Activated CD4-positive, alpha-beta T cell treated with anti-CD3 and anti-CD28 coated beads for 36 hours (primary cell): Measurements from ENCODE around the gene CACNB4. TPM values are rescaled to one million over a fixed set of nuclear protein-coding genes. Genes with fewer than 3 reads are reported as not detected.

Source experiments
- ATAC-seq: fragments of 200-7000 bp; cut with Tn5 transposase; one replicate; pipeline ENCODE4 v1.10.0; 2021; ENCODE audit warnings: mild to moderate bottlenecking, moderate library complexity
- CTCF ChIA-PET: fragments of 350-600 bp; sonication (Branson Sonifier 250); formaldehyde crosslinking; loops from one replicate; lab custom pipeline; 2021; ENCODE audit warnings: antibody characterized with exemption; lab: Charles Lee
- POLR2A ChIA-PET: fragments of 350-600 bp; sonication (Branson Sonifier 250); formaldehyde crosslinking; loops from one replicate; lab custom pipeline; 2021; ENCODE audit warnings: antibody characterized with exemption, inconsistent platforms; lab: Charles Lee
- DNase-seq: peaks from one replicate; pipeline ENCODE4 v3.0.0-alpha.2; 2020
- H3K27ac Mint-ChIP-seq: one replicate; pipeline ENCODE4 v1.8.0; 2021; ENCODE audit warnings: mixed read lengths
- H3K27me3 Mint-ChIP-seq: one replicate; pipeline ENCODE4 v1.8.0; 2021; ENCODE audit warnings: mixed read lengths
- H3K36me3 Mint-ChIP-seq: one replicate; pipeline ENCODE4 v1.8.0; 2021; ENCODE audit warnings: low read depth, mixed read lengths
- H3K4me1 Mint-ChIP-seq: one replicate; pipeline ENCODE4 v1.8.0; 2021; ENCODE audit warnings: mixed read lengths
- H3K4me3 Mint-ChIP-seq: one replicate; pipeline ENCODE4 v1.8.0; 2021; ENCODE audit warnings: mild to moderate bottlenecking, moderate library complexity, mixed read lengths
- H3K9me3 Mint-ChIP-seq: one replicate; pipeline ENCODE4 v1.8.0; 2021; ENCODE audit warnings: low read depth, mixed read lengths
- intact Hi-C, 2 experiments: fragments of 100-400 bp; cut with DNase I in 1 of 2; cut with micrococcal nuclease in 1 of 2; formaldehyde crosslinking; loops; one replicate each; pipeline versions ENCODE4 v1.14.2 to v1.15.1; 2022 to 2024; cut with DNase I, micrococcal nuclease
- total RNA-seq, 2 experiments: library from RNA; stranded (reverse); gene quantifications; one replicate each; pipeline ENCODE4 v1.2.3, GENCODE V29; 2021

The CACNB4 gene
- total RNA-seq, 2 experiments from 2014 or later = 0.26 to 0.37 TPM

DNA sequence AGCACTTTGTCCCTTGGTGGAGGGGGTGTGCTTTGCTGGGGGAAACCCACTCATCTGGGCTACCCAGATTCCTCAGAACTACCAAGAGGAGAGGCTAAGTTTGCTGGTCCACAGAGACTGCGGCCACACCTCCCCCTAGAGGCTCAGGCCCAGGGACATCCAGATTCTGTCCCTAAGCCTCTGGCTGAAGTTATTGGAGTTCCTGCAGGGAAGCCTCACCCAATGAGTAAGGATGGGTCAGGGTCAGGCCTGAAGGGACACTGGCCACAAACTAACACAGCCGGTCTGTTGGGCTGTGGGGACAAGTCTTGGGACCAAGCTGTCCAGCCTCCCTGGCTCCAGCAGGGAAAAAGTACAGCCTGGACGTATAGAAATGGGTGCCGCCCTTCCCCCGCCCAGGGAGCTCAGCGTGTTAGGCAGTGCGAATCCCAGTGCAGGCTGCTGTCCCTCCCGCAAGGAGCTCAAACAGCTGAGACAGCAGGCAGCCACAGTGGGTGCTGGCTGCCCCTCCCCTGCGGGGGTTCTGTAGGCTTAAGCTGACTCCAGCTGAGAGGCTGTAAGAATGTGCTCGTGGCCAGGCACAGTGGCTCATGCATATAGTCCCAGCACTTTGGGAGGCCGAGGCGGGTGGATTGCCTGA lies 183.7 kb downstream of the CACNB4 start:
- H3K4me3 Mint-ChIP-seq = no peak overlapping the region
- CTCF ChIA-PET = no interaction called here
- no peaks in the 10 kb centered on the region for H3K36me3 Mint-ChIP-seq
- H3K27me3 Mint-ChIP-seq = peaks cover 19% of the 10 kb centered on the region
- POLR2A ChIA-PET = no interaction called here
- ATAC-seq (no peak), DNase-seq (no peak)
- no peaks in the 10 kb centered on the region for H3K4me1 Mint-ChIP-seq
- intact Hi-C loops = no loop called here
- H3K9me3 Mint-ChIP-seq = no peaks in the 10 kb centered on the region
- H3K27ac Mint-ChIP-seq = no peak overlapping the region

DNA sequence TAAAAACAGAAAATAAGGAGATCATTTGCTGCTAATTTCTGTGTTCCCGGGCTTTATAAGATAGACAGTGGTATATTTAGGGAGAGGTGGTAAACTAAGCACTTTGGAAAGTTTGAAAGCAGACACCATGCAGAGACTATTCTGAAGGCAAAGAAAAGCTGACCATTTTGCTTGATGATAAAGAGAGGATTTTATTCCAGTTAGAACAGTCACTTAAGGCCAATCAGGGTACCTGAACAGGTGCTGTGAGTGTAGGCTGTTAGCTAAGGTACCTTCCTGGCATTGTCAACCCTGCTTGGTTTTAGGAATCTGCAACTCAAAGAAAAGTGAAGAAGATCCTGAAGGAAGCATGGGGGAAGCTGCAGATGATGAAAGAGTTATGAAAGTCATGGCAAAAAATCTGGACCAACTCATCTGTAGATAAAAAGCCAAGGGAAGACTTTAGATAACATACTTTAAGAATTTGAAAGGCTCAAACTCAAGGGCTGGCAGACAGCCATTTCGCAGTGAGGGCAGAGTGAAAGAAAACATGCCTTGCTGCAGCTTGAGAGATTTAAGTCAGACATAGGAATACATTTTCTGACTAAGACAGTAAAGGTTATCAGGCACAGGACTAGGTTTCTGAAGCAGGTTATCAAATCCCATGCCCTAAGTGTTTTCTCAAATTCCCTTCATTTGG lies 190.5 kb downstream of the CACNB4 start:
- POLR2A ChIA-PET = no interaction called here
- H3K27me3 Mint-ChIP-seq = peaks cover 19% of the 10 kb centered on the region
- no peaks in the 10 kb centered on the region for H3K36me3 Mint-ChIP-seq

DNA sequence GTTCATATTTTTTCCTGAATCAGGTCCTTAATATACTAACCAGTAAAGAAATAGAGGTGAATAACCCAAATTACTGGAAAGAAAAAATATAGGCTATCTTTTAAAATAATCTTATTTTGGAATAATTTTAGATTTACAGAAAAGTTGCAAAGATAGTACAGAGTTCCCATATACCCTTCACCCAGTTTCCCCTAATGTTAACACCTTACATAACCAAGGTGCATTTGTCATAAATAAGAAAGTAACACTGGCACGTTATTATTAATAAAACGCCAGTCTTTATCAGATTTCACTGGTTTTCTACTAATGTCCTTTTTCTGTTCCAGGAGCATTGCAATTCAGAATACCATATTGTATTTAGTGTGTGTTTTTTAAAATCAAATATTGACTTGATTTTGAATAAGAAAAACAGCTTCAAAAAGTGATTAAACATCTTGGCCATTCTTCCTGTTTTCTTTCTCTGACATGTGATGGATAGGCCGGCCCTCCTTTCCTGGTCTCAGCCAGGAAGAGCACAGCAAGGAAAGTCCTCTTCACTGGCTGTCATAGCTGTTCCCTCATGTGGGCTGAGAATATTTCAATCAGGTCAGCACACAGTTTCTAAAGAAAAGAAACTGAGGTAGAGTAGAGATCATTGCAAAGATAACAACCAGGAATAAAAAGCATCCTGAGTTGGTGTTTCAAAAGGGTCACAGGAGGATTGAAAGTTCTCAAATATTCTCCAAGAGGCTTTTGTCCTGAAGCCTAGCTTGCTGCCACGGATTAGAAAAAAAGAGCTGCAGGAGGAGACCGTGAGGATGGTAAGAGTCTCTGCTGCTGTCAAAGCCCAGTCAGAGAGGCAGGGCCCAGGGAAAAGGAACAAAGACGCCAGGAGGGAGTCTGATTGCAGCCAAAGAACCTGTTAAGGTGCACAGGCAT lies 191.3 kb downstream of the CACNB4 start:
- POLR2A ChIA-PET = no interaction called here
- peaks cover 15% of the 10 kb centered on the region for H3K27me3 Mint-ChIP-seq
- H3K27ac Mint-ChIP-seq = no peak overlapping the region
- CTCF ChIA-PET = interaction anchor here (0.9 to 1.2 kb wide), 2 partner anchors 17 to 24 kb away, joined by 3 to 5 read pairs; no protein-coding TSS in a partner anchor
- no peaks in the 10 kb centered on the region for H3K9me3 Mint-ChIP-seq
- no peak for ATAC-seq
- no peaks in the 10 kb centered on the region for H3K4me1 Mint-ChIP-seq
- no peak overlapping the region for H3K4me3 Mint-ChIP-seq
- intact Hi-C loops = no loop called here
- no peaks in the 10 kb centered on the region for H3K36me3 Mint-ChIP-seq
- no peak for DNase-seq

More for the DNA sequence above, 190.5 kb downstream of the CACNB4 start:
- no peak overlapping the region for H3K27ac Mint-ChIP-seq
- H3K4me3 Mint-ChIP-seq = no peak overlapping the region
- CTCF ChIA-PET = no interaction called here
- no peaks in the 10 kb centered on the region for H3K9me3 Mint-ChIP-seq
- no peaks in the 10 kb centered on the region for H3K4me1 Mint-ChIP-seq
- ATAC-seq (no peak), DNase-seq (no peak)
- intact Hi-C loops = no loop called here

DNA sequence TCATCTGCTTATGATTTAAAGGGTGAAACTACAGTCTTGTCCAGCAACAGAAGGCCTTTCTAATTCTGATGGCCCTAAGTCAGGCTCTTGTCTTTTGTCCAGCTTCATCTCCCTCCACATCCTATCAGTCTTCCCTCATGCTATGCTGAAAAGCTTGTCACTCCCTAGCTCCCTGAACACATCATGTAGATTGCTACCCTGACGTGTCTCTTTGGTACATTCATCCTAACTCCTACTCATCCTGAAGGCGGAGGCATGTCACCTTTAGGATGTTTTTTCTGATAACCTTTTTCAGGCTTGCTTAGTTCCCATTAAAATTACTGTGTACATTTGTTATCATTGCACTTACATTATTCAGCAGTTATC lies 192.2 kb downstream of the CACNB4 start:
- POLR2A ChIA-PET = interaction anchor here (0.6 kb wide), 1 partner anchor 528 kb away, joined by 5 read pairs; no protein-coding TSS in a partner anchor
- H3K36me3 Mint-ChIP-seq = no peaks in the 10 kb centered on the region

DNA sequence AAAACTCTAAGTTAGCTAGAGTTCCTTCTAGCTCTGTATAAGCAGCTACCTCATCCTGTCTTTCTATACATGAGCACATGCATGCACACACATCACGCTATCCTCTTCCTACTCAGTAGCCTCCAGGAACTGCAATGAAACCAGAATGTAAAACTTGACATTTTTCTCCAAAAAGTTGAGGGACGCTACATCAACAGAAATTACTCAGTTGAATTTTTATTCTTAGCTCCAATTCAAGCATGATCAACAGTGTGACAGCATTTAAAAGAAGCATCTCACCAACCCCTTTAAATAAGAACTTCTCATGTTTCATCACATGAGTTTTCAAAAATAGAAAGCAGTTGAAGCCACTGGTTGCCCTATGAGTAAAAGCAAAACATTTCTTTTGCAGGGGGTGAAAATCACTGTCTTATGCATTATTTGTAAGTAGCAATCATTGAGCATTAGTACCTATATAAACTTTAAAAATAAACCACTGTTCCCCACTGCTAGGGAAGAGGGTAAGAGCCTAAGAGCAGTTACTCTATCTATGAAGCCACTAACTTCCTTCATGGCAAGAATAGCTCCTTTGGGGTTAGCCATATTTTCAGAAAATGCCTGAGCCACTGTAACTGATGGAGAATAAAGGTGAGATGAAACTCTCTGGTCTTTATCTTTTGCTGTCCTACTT lies 192.7 kb downstream of the CACNB4 start:
- H3K36me3 Mint-ChIP-seq = no peaks in the 10 kb centered on the region
- ATAC-seq (no peak), DNase-seq (no peak)
- H3K4me1 Mint-ChIP-seq = no peaks in the 10 kb centered on the region
- POLR2A ChIA-PET = interaction anchor here (0.6 kb wide), 1 partner anchor 528 kb away, joined by 5 read pairs; no protein-coding TSS in a partner anchor
- H3K9me3 Mint-ChIP-seq = no peaks in the 10 kb centered on the region
- H3K27ac Mint-ChIP-seq = no peak overlapping the region
- intact Hi-C loops = no loop called here
- H3K27me3 Mint-ChIP-seq = peaks cover 8% of the 10 kb centered on the region
- H3K4me3 Mint-ChIP-seq = no peak overlapping the region
- CTCF ChIA-PET = interaction anchor here (0.7 to 1.2 kb wide), 4 partner anchors 11 to 120 kb away, joined by 3 to 5 read pairs (median 4); no protein-coding TSS in a partner anchor

More for the DNA sequence above, 192.2 kb downstream of the CACNB4 start:
- peaks cover 11% of the 10 kb centered on the region for H3K27me3 Mint-ChIP-seq
- H3K4me1 Mint-ChIP-seq = no peaks in the 10 kb centered on the region
- intact Hi-C loops = no loop called here
- no peaks in the 10 kb centered on the region for H3K9me3 Mint-ChIP-seq
- DNase-seq (no peak), ATAC-seq (no peak)
- H3K4me3 Mint-ChIP-seq = no peak overlapping the region
- CTCF ChIA-PET = interaction anchor here (0.7 to 1.2 kb wide), 5 partner anchors 11 to 119 kb away, joined by 3 to 5 read pairs (median 4); no protein-coding TSS in a partner anchor
- no peak overlapping the region for H3K27ac Mint-ChIP-seq

DNA sequence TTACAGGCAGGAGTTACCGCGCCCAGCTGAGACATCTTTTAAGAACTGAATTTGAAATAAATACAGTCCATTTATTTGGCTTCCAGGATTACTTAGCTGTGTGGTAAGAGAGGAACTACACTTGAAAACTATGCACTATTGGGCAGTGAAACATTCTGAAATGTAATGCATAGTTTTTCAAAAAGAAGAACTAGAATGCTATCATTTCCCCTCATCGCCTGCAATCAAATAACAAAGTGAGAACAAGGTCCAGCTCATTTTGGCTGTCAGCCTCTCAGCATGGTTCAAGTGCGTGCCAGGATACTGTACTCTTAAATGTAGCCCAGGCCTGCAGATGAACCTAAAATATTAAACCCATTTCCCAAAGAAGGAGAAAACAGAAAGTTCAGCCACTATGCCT lies 194.0 kb downstream of the CACNB4 start:
- CTCF ChIA-PET = no interaction called here
- no peaks in the 10 kb centered on the region for H3K36me3 Mint-ChIP-seq
- intact Hi-C loops = no loop called here
- no peak overlapping the region for H3K27ac Mint-ChIP-seq
- no peaks in the 10 kb centered on the region for H3K9me3 Mint-ChIP-seq
- no peaks in the 10 kb centered on the region for H3K4me1 Mint-ChIP-seq
- no peak for ATAC-seq
- H3K27me3 Mint-ChIP-seq = peaks cover 7% of the 10 kb centered on the region
- H3K4me3 Mint-ChIP-seq = no peak overlapping the region
- POLR2A ChIA-PET = no interaction called here
- DNase-seq = no peak

DNA sequence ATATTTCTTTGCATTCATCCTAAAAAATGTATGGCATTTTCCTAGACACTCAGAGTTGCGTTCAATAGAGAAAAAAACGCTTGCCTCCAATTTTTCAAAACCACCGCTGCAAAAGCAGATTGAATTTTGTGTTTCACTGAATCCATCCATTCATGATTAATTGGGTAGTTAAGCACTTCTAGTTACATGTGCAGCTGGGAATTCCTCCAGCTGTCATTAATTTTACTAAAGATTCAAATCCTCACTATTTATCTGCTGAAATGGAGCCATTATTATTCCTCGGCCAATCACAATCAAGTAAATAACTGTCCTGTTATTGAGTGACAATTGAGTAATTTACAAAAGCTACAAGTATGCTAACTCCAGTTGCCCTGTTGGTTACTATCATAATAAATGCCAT lies 194.8 kb downstream of the CACNB4 start:
- Mint-ChIP-seq H3K36me3 (no peaks in the 10 kb centered on the region), H3K4me3 (no peak overlapping the region), H3K9me3 (no peaks in the 10 kb centered on the region), H3K4me1 (no peaks in the 10 kb centered on the region), H3K27me3 (peaks cover 4% of the 10 kb centered on the region), H3K27ac (no peak overlapping the region)
- intact Hi-C loops = no loop called here
- POLR2A ChIA-PET = no interaction called here
- DNase-seq = no peak
- CTCF ChIA-PET = no interaction called here
- ATAC-seq = no peak

DNA sequence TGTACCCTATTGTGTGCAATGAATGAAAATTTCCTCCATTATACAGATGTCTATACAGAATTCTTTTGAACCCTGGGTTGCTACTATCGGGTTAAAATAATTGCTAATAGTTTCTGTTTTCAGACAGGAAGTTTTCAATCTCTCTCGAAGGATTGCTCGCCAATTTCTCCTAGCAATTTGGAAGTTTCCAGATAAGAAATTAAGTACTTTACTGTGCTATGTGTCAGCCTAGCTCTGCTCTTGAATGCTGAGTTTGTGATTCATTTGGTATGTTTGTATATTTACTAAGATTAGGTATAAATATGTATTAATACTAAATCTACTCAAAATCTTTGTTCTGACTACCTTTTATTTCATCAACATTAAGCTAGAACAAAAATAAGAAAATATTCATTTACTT lies 196.0 kb downstream of the CACNB4 start:
- peaks cover 4% of the 10 kb centered on the region for H3K27me3 Mint-ChIP-seq
- no peaks in the 10 kb centered on the region for H3K9me3 Mint-ChIP-seq
- no peak for DNase-seq
- CTCF ChIA-PET = no interaction called here
- H3K27ac Mint-ChIP-seq = no peak overlapping the region
- POLR2A ChIA-PET = interaction anchor here (0.6 kb wide), 1 partner anchor 348 kb away, joined by 11 read pairs; no protein-coding TSS in a partner anchor
- H3K4me1 Mint-ChIP-seq = no peaks in the 10 kb centered on the region
- intact Hi-C loops = no loop called here
- H3K36me3 Mint-ChIP-seq = no peaks in the 10 kb centered on the region
- no peak overlapping the region for H3K4me3 Mint-ChIP-seq
- ATAC-seq = no peak

DNA sequence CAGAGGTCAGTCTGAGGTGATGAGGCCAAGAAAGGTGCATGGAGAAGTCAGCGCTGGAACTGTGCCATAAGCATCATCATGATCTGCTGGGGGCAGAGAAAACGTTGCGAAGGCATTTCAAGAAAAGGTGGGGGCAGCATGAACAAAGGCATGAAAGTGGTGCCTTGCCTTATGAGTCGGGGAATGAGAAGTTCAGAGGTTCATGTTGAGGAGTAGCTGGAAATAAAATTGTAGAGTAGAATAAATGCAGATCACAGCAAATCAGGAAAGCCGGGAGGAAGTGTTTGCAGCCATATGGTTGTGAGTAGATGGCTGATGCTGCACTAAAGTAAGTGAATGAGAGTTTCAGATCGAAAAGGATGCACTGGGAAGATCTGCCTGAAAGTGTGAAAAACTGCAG lies 198.5 kb downstream of the CACNB4 start:
- Mint-ChIP-seq H3K4me3 (no peak overlapping the region), H3K4me1 (no peaks in the 10 kb centered on the region), H3K27me3 (peaks cover 4% of the 10 kb centered on the region), H3K9me3 (no peaks in the 10 kb centered on the region), H3K27ac (no peak overlapping the region), H3K36me3 (no peaks in the 10 kb centered on the region)
- no peak for ATAC-seq
- no peak for DNase-seq
- intact Hi-C loops = no loop called here
- POLR2A ChIA-PET = no interaction called here
- CTCF ChIA-PET = no interaction called here

DNA sequence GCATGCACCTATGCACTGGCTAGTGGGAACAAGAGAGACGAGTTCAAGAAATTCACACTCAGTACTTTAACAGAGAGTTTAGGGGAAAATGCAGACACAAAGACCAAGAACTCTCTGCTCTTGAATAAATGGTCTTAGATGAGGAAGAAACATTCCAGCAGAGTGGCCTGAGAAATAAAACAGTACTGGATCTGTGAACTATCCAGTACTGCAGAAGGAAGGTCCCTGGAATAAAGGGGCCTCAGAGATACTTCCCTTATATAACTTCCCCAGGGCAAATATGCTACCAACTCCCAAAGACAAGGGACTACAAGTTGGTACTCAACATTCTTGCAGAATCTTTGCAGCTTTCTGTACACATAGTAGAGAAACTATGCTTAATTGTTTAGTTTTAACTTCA lies 199.7 kb downstream of the CACNB4 start:
- DNase-seq (no peak), ATAC-seq (no peak)
- Mint-ChIP-seq H3K4me3 (no peak overlapping the region), H3K27ac (no peak overlapping the region), H3K4me1 (no peaks in the 10 kb centered on the region), H3K36me3 (no peaks in the 10 kb centered on the region), H3K9me3 (peaks cover 4% of the 10 kb centered on the region), H3K27me3 (peaks cover 4% of the 10 kb centered on the region)
- ChIA-PET CTCF (interaction anchor here (0.8 kb wide), 1 partner anchor 173 kb away, joined by 3 read pairs; no protein-coding TSS in a partner anchor), POLR2A (no interaction called here)
- intact Hi-C loops = no loop called here
